Measurements from ENCODE around the gene HINFP. TPM values are rescaled to one million over a fixed set of nuclear protein-coding genes. Genes with fewer than 3 reads are reported as not detected.
"Not testable (repeated sequence)": the region's sequence is repeated elsewhere in the genome, so short reads cannot be mapped to it uniquely, and the experiment has no call there.

HINFP gene
- total RNA-seq, 1 donor from 2014 or later = 13.2 TPM

DNA sequence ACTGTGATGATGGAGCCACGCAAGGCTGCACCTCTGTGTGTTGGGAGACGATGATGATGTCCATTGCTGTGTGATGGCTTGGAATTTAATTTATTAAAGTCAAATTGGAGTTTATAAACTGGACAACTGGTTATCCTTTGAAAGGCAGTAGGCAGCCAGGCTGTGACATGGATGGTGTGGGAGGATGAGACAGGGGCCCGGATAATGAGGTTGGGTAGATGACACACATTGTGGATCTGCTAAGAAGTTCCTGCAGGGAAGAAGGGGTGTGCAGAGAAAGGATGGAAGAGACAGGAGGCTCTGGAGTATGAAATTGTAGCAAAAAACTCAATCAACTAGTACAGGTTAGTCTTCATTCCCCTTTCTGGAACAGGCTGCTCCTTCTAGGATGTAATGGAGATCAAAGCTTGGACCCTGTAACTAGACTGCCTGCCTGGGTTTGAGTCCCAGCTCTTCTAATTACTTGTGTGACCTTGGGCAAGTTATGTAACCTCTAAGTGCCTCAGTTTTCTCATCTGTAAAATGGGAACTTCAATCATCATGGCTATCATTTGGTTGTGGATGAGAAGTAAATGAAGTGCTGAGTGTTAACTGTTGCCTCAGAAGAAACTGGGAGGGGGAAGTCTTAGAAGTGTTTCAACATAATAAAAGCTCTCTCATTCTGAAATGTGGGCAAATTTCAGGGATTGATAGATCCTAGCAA is 4.2 kb upstream of the HINFP start:
- no peak for ATAC-seq

DNA sequence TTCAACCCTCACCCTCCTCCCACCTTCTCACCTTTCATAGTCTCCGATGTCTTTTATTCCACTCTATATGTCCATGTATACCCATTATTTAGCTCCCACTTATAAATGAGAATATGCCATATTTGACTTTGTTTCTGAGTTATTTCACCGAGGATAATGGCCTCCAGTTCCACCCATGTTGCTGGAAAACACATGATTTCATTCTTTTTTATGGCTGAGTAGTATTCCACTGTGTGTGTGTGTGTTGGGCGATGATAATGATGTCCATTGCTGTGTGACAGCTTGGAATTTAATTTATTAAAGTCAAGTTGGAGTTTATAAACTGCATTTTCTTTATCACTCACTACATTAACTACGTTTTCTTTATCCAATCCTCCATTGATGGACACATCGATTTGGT is 3.2 kb upstream of the HINFP start:
- no peak for ATAC-seq

DNA sequence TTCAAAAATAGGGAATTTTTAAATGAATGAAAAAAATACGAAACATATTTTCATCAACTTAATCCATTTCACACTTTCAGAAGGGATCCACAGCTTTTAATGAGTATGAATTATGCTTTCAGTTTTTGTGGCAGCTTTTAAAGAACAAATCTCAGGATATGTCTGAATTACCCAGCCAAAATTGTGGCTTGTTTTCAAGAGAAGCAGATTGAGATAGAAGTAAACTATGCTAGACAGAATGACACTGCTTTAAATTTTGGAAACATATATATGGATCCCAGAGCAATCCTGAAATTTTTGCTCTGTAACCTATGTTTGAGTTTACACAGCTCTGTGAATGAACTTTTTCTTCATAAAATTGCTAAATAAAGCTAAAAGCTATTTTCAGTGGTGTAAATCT is 2.4 kb upstream of the HINFP start:
- no peak for ATAC-seq

DNA sequence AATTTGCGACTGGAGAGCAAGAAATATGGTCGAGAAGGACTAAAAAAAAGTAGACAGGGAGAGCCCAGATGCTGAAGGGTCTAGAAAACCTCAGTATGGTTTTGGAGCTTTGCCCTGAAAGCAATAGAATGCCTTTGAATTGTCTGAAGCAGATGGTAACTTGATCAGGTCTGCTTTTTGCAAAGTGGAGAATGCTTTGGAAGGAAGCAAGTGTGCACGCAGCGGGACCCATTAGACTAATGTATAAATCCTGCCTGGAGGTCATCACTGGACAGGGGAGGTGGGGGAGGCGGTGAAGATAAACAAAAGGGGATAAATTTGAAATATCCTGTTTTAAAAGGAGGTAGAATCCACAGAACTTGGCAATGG is 757 bp upstream of the HINFP start:
- ATAC-seq = no peak

DNA sequence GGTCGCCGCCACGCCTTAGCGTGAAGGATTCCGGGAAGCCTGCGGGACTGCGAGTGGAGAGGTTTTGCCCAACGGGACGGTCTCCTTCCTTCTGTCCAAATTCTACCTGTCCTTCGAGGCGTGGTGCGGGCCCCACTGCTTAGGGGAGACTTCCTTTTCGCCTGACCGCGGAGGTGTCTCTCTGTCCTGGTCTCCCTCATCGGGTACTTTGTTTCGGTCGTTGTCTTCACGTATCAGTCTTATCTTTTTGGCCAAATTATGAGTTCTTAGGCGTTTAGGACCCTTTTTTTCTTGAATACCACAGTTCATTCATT is 388 bp downstream of the HINFP start:
- ATAC-seq = no peak

DNA sequence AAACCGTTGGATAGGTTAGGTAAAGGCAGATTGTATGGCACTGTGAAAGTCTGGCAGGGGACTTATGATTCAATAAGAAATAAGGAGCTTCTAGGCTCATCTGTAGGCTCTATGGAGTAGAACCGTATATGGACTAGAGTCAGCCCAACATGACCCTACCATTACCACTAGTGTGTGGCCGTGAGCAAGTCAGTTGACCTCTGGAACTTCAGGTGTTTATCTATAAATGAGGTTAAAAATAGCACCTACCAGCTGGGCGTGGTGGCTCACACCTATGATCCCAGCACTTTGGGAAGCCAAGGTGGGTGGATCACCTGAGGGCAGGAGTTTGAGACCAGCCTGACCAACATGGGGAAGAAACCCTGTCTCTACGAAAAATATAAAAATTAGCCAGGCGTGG is 4.4 kb downstream of the HINFP start:
- ATAC-seq = no peak

DNA sequence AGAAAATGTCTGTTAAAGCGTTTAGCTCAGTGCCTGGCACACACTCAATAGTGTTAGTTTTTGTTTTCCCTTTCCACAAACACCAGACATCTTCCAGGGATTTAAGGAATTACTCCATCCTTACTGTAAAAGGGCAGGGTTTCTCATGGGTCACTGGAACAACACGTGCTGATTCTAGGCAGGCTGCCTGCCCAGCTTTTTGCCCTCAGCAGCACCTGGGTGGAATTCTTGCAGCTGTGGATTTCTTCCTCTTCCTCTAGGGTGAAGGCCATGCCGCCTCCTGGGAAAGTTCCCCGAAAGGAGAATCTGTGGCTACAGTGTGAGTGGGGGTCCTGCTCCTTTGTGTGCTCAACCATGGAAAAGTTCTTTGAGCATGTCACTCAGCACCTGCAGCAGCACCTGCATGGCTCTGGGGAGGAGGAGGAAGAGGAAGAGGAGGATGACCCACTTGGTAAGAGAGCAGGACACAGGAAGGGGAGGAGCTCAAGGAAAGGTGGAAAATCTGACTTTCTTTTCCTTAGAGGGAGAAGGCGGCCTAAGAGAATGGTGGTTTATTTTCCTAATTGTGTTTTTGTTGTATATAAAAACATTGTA is 5.4 kb downstream of the HINFP start:
- ATAC-seq = no peak

DNA sequence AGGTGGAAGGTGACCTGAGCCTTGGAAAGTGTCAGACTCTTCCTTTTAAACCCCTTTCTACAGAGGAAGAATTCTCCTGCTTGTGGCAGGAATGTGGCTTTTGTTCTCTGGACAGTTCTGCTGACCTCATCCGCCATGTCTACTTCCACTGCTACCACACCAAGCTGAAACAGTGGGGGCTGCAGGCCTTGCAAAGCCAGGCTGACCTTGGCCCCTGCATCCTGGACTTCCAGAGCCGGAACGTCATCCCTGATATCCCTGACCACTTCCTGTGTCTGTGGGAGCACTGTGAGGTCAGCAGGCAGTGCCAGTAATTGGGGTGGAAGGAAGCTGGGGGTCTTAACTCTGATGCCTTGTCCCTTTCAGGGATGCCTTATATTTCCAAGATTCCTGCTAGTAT is 9.3 kb downstream of the HINFP start:
- ATAC-seq = no peak

DNA sequence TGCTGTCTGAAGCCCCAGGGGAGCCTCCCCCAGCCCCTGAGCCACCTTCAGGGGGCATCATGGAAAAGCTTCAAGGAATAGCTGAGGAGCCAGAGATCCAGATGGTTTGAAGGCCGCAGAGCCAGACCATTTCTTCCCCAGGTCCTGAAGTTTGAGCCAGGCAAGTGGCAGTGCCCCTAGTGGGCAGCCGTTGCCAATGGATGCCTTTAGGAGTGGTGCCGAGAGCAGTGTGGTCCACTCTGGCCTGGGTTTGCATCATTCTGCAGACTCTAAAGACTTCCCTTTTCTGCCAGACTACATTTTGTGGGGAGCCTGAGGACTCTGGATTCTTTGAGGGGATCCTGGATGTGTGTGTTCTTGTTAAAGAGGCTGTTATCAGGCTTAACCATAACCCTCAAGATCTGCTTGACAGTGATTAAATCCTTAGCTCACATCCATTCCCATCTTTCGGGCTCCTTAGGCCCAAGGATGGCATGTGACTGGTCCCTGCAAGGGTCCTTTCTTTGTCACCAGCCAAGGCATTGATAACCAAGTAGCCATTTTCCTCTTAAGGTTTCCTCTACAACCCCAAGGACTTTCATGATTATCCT is 13.1 kb downstream of the HINFP start:
- ATAC-seq = peak; percentile 47

DNA sequence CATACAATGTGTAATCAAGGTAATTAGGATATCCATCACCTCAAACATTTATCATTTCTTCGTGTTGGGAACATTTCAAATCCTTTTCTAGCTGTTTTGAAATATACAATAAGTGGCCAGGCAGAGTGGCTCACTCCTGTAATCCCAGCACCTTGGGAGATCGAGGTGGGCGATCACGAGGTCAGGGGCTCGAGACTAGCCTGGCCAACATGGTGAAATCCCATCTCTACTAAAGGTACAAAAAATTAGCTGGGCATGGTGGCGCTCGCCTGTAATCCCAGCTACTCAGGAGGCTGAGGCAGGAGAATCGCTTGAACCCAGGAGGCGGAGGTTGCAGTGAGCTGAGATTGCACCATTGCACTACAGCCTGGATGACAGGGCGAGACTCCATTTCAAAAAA is 17.9 kb downstream of the HINFP start:
- ATAC-seq = not testable (repeated sequence)

DNA sequence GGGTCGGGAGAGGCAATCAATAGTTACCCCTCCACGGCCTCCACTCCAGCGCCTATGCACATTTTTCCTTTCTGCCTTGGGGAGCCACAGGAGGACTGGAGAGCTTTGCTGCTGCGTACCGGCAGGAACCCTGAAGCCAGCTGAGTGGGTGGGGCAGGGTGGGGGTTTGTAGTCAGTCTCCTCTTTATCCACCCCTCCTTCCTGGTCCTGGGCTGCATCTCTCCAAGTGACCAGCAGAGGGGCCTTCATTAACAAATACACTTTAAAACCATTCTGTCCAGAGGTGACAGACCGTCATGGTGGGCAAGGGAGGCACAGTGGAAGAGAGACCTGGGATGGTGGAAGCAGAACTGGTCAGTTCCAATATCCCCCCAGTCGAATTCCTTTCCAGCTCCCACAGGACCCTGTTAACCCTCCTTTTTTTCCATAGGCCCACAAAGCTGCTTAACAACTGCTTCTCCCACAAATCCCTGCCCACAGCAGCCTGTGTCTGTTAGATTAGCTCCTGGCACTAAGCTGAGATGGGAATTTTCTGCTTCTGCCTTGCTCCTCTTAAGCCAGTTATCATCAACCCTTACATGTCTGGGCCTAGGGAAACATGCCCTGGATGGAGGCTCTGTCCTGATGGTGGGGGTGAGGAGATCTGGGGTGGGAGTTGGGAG is 23.6 kb downstream of the HINFP start:
- ATAC-seq = peak; percentile 75

DNA sequence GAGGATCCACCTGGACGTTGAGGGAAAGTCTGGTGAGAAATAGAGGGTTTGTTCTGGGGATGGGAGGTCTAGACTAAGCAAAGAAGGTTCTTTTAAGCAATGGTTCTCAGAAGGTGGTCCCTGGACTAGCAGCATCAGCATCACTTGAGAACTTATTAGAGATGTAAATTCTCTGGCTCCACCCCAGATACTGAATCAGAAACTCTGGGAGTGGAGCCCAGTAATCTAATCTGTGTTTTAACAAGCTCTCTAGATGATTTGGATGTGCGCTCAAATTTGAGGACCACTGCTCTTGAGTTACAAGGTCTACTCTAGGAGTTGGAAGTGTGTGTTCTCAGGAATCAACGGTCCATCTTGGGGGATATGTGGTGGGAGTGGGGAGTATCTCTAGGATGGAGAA is 24.2 kb downstream of the HINFP start:
- no peak for ATAC-seq

DNA sequence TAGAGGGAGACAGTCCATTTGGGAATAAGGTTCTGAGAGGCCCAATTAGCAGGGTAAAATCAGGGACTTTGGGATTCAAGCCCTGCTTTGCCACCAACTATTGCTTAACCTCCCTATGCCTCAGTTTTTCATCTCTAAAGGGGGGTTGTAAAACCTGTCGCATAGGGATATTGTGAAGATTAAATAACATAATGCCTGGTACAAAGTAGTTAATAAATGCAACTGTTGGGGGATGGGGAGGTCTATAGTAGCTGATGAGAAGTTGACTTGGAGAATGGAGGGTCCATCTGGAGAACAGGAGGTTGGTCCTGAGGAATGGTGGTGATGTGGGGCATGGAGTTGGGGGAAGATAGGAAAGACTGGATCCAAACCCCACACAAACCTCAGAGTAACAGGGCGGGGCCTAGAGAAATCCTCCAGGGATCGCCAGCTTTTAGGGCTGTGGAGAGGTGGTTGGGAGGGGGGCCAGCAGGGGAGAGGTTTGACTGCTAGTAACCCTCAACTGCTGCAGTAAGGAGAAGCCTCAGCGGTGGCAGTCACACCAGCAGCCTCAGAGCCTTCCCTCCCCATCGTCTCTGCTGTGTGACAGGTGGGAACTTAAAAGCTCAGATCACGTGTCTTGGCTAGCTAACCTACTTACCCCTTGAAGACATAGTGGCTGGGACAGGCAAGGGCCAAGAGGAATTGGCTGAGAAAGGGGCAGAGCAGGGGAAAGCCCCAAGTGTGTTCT is 26.4 kb downstream of the HINFP start:
- ATAC-seq = no peak

DNA sequence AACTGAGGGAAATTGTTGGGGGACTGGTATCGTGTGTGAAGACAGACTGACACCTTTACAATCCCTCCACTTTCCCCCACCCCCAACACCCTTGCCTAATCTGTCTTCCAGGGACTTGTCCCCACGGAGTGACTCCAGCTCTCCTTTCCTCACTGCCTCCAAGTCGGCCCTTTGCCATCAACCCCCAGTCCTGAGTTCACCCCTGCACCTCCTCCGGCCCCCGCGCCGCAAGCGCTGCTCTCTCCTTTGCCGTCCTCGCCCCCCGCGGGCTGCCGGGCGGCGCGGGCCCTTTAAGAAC is 27.3 kb downstream of the HINFP start:
- no peak for ATAC-seq

DNA sequence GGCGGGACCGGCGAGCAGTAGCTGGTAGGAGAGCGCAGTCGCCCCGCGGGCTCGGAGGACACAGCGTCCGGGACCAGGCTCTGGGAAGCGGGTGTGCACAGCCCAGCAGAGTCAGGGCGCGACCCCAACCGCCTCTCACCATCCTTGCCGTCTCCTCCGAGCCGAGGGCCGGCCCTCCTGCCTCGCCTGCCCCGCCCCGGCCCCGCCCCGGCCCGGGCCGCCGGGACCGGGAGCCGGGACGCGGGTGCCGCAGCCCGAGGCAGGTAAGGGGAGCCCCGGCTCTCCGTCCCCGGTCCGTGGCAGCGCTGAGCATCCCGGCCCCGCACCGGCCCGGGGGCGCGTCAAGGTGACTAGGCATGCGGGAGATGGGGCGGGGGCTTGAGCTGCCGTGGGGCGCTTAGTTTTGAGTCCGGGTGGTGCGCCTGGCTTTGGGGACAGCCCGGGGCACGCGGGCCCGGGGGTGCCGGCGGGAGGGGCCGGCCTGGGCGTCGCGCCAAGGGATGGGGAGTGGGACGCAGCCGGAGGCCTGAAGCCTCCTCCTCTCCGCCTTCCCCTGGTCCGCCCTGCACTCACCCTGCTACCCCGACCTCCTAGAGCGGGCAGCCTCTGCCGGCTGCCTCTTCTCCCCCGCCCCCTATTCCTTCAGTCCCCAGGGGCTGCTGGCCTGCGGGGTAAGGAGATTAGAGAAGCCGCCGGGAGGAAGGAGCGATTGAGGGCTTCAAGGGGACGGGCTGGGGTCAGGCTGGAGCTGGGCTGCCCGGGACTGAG is 27.8 kb downstream of the HINFP start, which contains the start of gene ABCG4:
TSS of gene ABCG4 (plus strand) at position 35 of the 768 bp plus-strand sequence. CDS start 914 bp downstream, outside the sequence.
- peak; percentile 40 for ATAC-seq

DNA sequence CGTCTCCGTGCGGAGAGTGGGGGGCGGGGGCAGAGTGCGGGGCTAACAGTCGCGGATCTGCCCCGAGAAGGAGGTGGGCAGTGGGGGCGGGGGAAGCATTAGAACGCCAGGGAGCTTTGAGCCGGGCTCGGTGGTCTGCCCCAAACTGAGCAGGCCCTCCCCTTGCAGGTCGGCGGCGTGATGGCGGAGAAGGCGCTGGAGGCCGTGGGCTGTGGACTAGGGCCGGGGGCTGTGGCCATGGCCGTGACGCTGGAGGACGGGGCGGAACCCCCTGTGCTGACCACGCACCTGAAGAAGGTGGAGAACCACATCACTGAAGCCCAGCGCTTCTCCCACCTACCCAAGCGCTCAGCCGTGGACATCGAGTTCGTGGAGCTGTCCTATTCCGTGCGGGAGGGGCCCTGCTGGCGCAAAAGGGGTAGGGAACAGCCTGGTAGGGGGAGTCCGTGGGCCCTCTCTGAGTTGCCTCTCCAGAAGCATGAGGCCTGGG is 28.5 kb downstream of the HINFP start:
- ATAC-seq = no peak

DNA sequence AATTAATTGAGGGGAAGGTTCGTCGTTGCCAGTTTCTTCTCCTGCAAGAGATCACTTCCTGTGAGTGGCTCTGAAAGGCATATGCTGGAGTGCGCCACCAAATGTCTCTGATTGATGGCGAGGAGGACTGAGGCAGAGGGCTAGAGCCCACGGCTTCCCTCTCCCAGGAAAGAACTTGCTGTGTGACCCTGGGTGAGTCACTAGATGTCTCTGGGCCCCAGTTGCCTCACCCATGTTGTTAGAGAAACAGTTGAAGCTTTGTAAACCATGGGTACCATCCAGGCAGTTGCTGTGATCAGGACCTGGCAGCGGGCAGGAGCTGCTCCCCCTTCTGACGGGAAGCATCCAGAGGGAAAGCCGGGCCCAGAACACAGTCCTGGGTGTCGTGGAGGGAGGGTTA is 30.7 kb downstream of the HINFP start:
- ATAC-seq = no peak

DNA sequence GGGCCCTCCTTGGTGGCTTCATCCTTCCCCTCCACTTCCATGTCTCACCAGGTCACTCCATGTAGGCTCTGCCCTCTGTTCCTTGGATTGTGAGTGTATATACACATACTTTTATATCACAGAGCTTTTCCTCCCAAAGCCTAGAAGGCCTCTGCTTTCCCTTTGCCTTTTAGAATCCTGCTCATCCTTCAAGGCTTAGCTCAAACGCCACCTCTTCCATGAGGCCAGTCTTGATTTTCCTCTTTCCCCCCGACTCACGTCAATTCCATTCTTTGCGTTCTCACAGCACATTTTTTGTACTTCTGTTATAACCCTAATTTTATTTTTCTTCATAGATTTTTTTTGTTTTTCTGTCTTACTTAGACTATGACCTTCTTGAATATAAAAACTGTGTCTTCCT is 31.2 kb downstream of the HINFP start:
- ATAC-seq = no peak

DNA sequence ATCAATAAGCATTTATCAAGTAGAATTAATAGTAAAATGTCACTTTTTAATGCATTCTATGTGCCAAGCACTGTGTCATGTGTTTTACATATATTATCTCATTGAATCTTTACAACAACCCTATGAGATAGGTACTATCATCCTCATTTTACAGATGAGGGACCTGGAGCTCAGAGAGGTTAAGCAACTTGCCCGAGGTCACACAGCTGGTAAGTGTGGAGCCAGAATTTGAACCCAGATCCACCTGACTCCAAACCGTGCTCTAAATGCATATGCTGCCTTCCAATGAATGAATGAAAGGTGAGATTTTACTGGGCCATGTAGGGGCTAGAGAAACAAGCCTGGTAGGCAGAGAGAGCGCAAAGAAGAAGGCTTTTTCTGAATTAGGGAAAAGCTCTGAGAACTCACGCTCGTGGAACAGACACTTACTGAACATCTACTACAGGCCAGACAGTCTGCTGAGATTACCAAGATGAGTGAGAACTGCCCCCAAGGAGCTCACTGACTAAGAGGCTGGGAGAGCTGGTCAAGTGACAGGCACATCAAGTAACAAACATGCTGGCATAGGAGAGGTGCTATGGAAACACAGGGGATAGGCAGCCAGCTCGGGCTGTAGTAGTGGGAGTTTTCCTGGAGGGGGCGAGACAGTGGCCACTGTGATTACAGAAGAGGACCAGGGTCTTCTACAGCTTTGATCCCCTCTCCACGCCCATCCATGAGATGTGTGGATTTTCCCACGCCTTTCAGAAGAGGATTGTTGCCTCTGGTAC is 31.9 kb downstream of the HINFP start:
- no peak for ATAC-seq

DNA sequence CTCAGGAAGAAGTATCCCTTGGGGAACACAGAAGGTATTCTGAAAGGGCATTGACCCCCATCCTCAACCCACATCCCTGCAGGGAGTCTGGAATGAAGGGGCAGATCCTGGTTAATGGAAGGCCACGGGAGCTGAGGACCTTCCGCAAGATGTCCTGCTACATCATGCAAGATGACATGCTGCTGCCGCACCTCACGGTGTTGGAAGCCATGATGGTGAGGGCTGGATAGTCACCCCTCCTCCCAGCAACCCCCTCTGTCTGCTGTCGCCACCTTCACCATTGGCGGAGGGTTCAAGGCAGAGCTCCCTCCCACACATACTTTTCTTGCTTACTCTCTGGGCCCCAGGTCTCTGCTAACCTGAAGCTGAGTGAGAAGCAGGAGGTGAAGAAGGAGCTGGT is 32.8 kb downstream of the HINFP start:
- no peak for ATAC-seq

DNA sequence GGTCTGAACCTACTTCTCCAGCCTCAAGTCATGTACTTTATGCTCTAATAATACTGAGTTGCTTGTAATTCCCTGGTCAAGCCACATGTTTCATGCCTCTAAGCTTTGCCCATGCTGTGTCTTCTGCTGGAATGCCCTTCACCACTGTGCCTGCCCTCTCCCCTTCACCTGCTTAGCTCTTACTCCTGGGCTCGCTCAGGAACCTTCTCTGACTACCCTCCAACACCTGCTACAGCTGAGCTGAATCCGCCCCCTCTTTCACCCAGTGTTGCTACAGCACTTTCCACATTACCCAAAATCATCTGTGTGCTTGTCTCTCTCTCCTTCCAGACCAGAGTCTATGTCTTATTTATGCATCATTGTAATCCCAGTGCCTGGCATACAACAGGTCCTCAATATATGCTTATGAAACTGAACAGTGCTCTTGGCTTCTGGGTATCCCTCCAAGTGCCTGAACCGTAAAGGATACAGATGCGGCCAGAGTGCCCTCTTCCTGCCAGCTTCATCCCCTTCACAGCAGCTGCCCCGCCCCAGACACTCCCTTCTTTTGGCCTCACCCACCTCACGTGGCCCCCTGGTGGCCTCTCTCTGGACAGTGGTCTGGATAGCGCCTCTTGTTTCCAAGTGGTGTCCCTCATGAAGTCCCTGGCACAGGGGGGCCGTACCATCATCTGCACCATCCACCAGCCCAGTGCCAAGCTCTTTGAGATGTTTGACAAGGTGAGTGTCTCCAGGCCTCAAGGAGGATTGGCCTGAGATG is 34.5 kb downstream of the HINFP start:
- no peak for ATAC-seq
